NT2/D1 (cell line): ENCODE data around the gene GRSF1.

ENCODE experiments used
- DNase-seq: peaks from one replicate; pipeline ENCODE4 v3.0.0-alpha.2; 2011; ENCODE audit warnings: low read depth, low spot score
- H3K27me3 ChIP-seq: 2 replicates; pipeline ENCODE4 v1.6.0; 2011; ENCODE audit warnings: mild to moderate bottlenecking; ENCODE audit not compliant: insufficient read length, insufficient read depth
- H3K36me3 ChIP-seq: 2 replicates; pipeline ENCODE4 v1.6.1; 2011; ENCODE audit warnings: mild to moderate bottlenecking, low read length, mixed read lengths; ENCODE audit not compliant: insufficient read depth, insufficient read length
- H3K4me1 ChIP-seq: 2 replicates; pipeline ENCODE4 v1.5.1; 2011; ENCODE audit not compliant: insufficient read depth, insufficient read length
- H3K4me3 ChIP-seq: 2 replicates; pipeline ENCODE4 v1.5.1; 2011; ENCODE audit warnings: low read depth; ENCODE audit not compliant: insufficient read length
- H3K9ac ChIP-seq: 2 replicates; pipeline ENCODE4 v1.6.0; 2011; ENCODE audit warnings: low read depth; ENCODE audit not compliant: insufficient read length
- H3K9me3 ChIP-seq: 2 replicates; pipeline ENCODE4 v1.5.1; 2011; ENCODE audit warnings: mild to moderate bottlenecking, low read length; ENCODE audit not compliant: insufficient read depth
- SUZ12 ChIP-seq: IDR thresholded peaks from 2 replicates; pipeline ENCODE4 v1.6.1; 2011; ENCODE audit not compliant: insufficient read length, insufficient read depth; ENCODE audit errors: extremely low read depth
- YY1 ChIP-seq: IDR thresholded peaks from 2 replicates; pipeline ENCODE4 v1.6.1; 2011; ENCODE audit not compliant: insufficient read length, insufficient read depth
- ZNF274 ChIP-seq: IDR thresholded peaks from 2 replicates; pipeline ENCODE4 v1.6.1; 2011; ENCODE audit warnings: mild to moderate bottlenecking, low read depth, low read length

GRSF1 gene

GRCh38 chr4:70863099-70863790, 23.6 kb upstream of the GRSF1 start:
- H3K4me1 ChIP-seq: no peaks in the 10 kb centered on the region
- TF ChIP-seq SUZ12 (no peak), ZNF274 (no peak)
- DNase-seq: no peak
- no peak overlapping the region for H3K4me3 ChIP-seq
- no peak overlapping the region for H3K9ac ChIP-seq
- no peaks in the 10 kb centered on the region for H3K9me3 ChIP-seq
- H3K36me3 ChIP-seq: no peaks in the 10 kb centered on the region
- no peaks in the 10 kb centered on the region for H3K27me3 ChIP-seq

GRCh38 chr4:70859066-70859465, 19.4 kb upstream of the GRSF1 start:
- Histone ChIP-seq H3K4me1 (no peaks in the 10 kb centered on the region), H3K9me3 (no peaks in the 10 kb centered on the region), H3K27me3 (no peaks in the 10 kb centered on the region), H3K36me3 (no peaks in the 10 kb centered on the region), H3K9ac (no peak overlapping the region), H3K4me3 (no peak overlapping the region)
- DNase-seq: no peak
- TF ChIP-seq ZNF274 (no peak), YY1 (no peak), SUZ12 (no peak)

DNA sequence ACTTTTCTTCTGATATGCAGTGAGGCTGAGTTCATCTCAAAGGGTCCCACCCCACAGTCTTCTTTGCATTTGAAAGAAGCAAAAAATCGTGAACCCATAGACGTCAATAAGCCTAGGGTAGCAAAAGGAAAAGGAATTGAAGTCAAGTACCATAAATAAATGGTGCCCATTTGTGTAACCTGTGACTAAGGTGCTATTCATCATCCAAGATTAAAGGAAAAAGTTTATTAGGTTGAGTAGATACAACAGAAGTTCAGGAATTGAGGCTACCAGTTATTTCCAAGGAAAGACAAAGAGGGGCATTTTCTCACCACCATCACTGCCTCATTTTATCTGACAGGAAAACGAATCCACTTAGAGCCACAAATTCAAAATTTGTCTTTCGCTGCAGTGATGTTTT, 18.8 kb upstream of the GRSF1 start:
- no peaks in the 10 kb centered on the region for H3K4me1 ChIP-seq
- TF ChIP-seq YY1 (no peak), ZNF274 (no peak), SUZ12 (no peak)
- H3K9ac ChIP-seq: no peak overlapping the region
- no peak for DNase-seq
- no peak overlapping the region for H3K4me3 ChIP-seq
- H3K36me3 ChIP-seq: no peaks in the 10 kb centered on the region
- no peaks in the 10 kb centered on the region for H3K27me3 ChIP-seq
- no peaks in the 10 kb centered on the region for H3K9me3 ChIP-seq

DNA sequence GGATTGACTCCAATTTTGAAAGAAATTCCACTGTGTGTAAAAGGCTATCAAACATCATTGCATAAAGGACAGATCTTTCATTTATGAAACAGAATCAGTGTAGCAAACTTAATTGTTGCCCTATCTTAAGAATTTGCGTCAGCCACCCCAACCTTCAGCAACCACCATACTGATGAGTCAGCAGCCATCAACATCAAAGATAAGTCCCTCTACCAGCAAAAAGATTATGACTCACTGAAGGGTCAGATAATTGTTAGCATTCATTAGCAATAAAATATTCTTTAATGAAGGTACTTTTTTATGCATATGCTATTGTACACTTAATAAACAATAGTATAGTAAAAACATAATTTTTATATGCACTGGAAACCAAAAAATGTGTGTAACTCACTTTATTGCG, 15.8 kb upstream of the GRSF1 start:
- Histone ChIP-seq H3K9ac (no peak overlapping the region), H3K36me3 (no peaks in the 10 kb centered on the region), H3K27me3 (no peaks in the 10 kb centered on the region), H3K4me1 (no peaks in the 10 kb centered on the region), H3K9me3 (no peaks in the 10 kb centered on the region), H3K4me3 (no peak overlapping the region)
- no peak for DNase-seq
- TF ChIP-seq YY1: no peak
- no peak for TF ChIP-seq SUZ12
- no peak for TF ChIP-seq ZNF274

DNA sequence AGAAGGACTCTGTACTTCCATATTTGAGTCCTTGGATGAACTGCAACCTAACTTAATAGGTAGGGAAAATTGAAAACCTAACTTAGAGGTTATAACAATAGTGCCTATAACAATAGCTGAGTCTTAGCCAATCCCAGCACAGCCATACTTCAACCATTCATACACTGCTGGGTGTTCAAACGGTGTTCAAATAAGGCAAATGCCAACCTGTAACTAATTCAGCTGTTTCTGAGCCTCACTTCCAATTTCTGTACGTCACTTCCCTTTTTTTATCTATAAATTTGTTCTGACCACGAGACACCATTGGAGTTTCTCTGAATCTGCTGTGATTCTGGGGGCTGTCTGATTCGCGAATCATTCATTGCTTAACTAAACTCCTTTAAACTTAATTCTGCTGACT, 9.6 kb upstream of the GRSF1 start:
- no peak for DNase-seq
- Histone ChIP-seq H3K9ac (no peak overlapping the region), H3K36me3 (no peaks in the 10 kb centered on the region)

GRCh38 chr4:70844180-70844579, 4.5 kb upstream of the GRSF1 start:
- H3K9ac ChIP-seq: no peak overlapping the region
- no peaks in the 10 kb centered on the region for H3K27me3 ChIP-seq
- no peaks in the 10 kb centered on the region for H3K9me3 ChIP-seq
- TF ChIP-seq ZNF274 (no peak), SUZ12 (no peak), YY1 (no peak)
- no peaks in the 10 kb centered on the region for H3K4me1 ChIP-seq
- no peak for DNase-seq
- no peaks in the 10 kb centered on the region for H3K36me3 ChIP-seq
- H3K4me3 ChIP-seq: no peak overlapping the region

More for the DNA sequence above, 9.6 kb upstream of the GRSF1 start:
- no peaks in the 10 kb centered on the region for H3K27me3 ChIP-seq
- H3K4me3 ChIP-seq: no peak overlapping the region
- TF ChIP-seq ZNF274 (no peak), YY1 (no peak), SUZ12 (no peak)
- no peaks in the 10 kb centered on the region for H3K9me3 ChIP-seq
- H3K4me1 ChIP-seq: no peaks in the 10 kb centered on the region

DNA sequence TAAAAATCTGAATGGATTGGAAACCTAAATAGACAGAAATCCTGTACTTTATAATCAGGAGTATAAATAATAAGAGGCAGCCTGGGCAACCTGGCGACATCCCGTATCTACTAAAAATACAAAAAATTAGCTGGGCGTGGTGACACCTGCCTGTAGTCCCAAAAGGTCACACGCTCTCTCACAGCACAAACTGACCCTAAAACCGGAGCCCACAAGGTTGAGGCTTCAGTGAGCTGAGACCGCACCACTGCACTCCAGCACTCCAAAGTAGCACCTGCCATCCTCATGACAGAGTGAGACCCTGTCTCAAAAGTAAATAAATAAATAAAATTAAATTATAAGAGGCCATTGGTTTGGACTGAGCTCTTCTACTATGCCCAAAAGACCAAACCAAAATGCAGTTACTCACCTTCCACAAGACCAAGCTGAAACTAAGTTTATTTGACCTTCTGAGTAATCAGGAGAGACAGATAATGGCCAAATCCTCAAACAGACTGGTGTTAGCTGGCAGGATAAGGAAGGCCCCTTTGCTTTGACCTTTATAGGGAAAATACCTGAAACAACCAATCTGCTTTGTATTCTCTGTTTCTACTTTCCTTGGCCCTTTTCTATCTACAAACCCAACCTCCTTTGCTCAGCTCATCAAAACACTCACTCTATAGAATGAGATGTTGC, 3.2 kb upstream of the GRSF1 start:
- no peak for DNase-seq
- TF ChIP-seq ZNF274: no peak
- no peak for TF ChIP-seq SUZ12
- TF ChIP-seq YY1: no peak
- H3K9ac ChIP-seq: no peak overlapping the region
- no peak overlapping the region for H3K4me3 ChIP-seq
- no peaks in the 10 kb centered on the region for H3K27me3 ChIP-seq
- no peaks in the 10 kb centered on the region for H3K36me3 ChIP-seq
- H3K4me1 ChIP-seq: no peaks in the 10 kb centered on the region
- no peaks in the 10 kb centered on the region for H3K9me3 ChIP-seq
